Measurements from ENCODE around the gene ZBTB38.

DNA sequence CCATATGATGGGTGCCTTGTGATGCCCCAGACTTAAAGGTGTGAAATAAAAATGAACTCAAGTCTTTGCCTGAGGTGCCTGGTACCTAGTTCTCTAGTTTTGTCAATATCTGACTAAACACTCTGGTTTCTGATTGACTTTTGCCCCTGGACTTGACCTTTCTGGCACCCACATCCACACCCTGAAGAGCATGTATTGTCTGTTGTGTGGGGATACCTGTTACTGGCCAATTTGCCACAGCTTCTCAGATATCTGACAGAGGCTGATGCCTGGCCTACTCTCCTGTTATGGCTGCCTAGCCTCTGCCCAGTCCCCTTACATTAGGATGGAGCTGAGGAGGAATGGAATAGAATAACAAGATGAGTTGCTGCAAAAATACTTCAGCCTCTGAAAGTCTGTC is 3.6 kb downstream of the ZBTB38 start:
- TF ChIP-seq POLR2AphosphoS5 (IDR thresholded peaks at IDR 0.05; ENCODE audit: low read depth) (no peak), SPI1 (IDR thresholded peaks at IDR 0.05; ENCODE audit: borderline replicate concordance, low read depth) (no peak), GABPA (IDR thresholded peaks at IDR 0.05; ENCODE audit: low read depth) (no peak)
- TF ChIP-seq, protein P1, sequence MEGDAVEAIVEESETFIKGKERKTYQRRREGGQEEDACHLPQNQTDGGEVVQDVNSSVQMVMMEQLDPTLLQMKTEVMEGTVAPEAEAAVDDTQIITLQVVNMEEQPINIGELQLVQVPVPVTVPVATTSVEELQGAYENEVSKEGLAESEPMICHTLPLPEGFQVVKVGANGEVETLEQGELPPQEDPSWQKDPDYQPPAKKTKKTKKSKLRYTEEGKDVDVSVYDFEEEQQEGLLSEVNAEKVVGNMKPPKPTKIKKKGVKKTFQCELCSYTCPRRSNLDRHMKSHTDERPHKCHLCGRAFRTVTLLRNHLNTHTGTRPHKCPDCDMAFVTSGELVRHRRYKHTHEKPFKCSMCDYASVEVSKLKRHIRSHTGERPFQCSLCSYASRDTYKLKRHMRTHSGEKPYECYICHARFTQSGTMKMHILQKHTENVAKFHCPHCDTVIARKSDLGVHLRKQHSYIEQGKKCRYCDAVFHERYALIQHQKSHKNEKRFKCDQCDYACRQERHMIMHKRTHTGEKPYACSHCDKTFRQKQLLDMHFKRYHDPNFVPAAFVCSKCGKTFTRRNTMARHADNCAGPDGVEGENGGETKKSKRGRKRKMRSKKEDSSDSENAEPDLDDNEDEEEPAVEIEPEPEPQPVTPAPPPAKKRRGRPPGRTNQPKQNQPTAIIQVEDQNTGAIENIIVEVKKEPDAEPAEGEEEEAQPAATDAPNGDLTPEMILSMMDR (IDR thresholded peaks at IDR 0.05; ENCODE audit: insufficient read depth, low read length) = no peak
- TF ChIP-seq, protein P2, sequence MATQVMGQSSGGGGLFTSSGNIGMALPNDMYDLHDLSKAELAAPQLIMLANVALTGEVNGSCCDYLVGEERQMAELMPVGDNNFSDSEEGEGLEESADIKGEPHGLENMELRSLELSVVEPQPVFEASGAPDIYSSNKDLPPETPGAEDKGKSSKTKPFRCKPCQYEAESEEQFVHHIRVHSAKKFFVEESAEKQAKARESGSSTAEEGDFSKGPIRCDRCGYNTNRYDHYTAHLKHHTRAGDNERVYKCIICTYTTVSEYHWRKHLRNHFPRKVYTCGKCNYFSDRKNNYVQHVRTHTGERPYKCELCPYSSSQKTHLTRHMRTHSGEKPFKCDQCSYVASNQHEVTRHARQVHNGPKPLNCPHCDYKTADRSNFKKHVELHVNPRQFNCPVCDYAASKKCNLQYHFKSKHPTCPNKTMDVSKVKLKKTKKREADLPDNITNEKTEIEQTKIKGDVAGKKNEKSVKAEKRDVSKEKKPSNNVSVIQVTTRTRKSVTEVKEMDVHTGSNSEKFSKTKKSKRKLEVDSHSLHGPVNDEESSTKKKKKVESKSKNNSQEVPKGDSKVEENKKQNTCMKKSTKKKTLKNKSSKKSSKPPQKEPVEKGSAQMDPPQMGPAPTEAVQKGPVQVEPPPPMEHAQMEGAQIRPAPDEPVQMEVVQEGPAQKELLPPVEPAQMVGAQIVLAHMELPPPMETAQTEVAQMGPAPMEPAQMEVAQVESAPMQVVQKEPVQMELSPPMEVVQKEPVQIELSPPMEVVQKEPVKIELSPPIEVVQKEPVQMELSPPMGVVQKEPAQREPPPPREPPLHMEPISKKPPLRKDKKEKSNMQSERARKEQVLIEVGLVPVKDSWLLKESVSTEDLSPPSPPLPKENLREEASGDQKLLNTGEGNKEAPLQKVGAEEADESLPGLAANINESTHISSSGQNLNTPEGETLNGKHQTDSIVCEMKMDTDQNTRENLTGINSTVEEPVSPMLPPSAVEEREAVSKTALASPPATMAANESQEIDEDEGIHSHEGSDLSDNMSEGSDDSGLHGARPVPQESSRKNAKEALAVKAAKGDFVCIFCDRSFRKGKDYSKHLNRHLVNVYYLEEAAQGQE (IDR thresholded peaks at IDR 0.05; ENCODE audit: insufficient replicate concordance, low read depth) = no peak
